Caco-2 (cell line): ENCODE data around the gene SERINC2. TPM values are rescaled to one million over a fixed set of nuclear protein-coding genes. Genes with fewer than 3 reads are reported as not detected.

Source experiments
- BruUV-seq: library from RNA; stranded (reverse); fragments of 400-500 nt; replicated peaks from 2 replicates; lab custom pipeline; 2021; lab: Mats Ljungman, UMichigan
- CTCF ChIA-PET: fragments of 300-600 bp; sonication (Branson Sonifier 250); formaldehyde crosslinking; loops from one replicate; lab custom pipeline; 2022; ENCODE audit warnings: antibody characterized with exemption; lab: Charles Lee
- POLR2A ChIA-PET: fragments of 300-600 bp; sonication (Branson Sonifier 250); formaldehyde crosslinking; loops from one replicate; lab custom pipeline; 2022; ENCODE audit warnings: antibody characterized with exemption; lab: Charles Lee
- DNase-seq, 2 experiments: peaks; one replicate each; pipeline versions ENCODE4 v3.0.0 to v3.0.0-alpha.2; 2020 to 2022
- H3K27me3 ChIP-seq: replicated peaks from 2 replicates; pipeline ENCODE4 v1.6.0; 2011; ENCODE audit warnings: low read length; ENCODE audit not compliant: control insufficient read depth, insufficient read depth
- H3K36me3 ChIP-seq: 2 replicates; pipeline ENCODE4 v1.5.1; 2011; ENCODE audit warnings: low read length; ENCODE audit not compliant: control insufficient read depth, insufficient read depth
- H3K4me1 ChIP-seq: fragments of 250-450 bp; sonication (Bioruptor Pico); 2 replicates; pipeline ENCODE4 v1.5.1; 2020; ENCODE audit warnings: mild to moderate bottlenecking
- H3K4me3 ChIP-seq: 2 replicates; pipeline ENCODE4 v1.5.1; 2011; ENCODE audit warnings: low read depth, mild to moderate bottlenecking, control low read depth, low read length
- H3K9me3 ChIP-seq: fragments of 250-450 bp; sonication (Bioruptor Pico); 2 replicates; pipeline ENCODE4 v1.5.1; 2020; ENCODE audit warnings: mild to moderate bottlenecking, moderate library complexity
- H3K27ac Mint-ChIP-seq: one replicate; pipeline ENCODE4 v1.8.0; 2022; ENCODE audit warnings: mixed read lengths; ENCODE audit not compliant: unreplicated experiment
- H3K27me3 Mint-ChIP-seq: one replicate; pipeline ENCODE4 v1.8.0; 2022; ENCODE audit warnings: mixed read lengths; ENCODE audit not compliant: insufficient read depth, unreplicated experiment
- H3K36me3 Mint-ChIP-seq: one replicate; pipeline ENCODE4 v1.8.0; 2022; ENCODE audit warnings: mild to moderate bottlenecking, mixed read lengths; ENCODE audit not compliant: insufficient read depth, unreplicated experiment
- H3K4me1 Mint-ChIP-seq: one replicate; pipeline ENCODE4 v1.8.0; 2022; ENCODE audit warnings: low read depth, mixed read lengths; ENCODE audit not compliant: unreplicated experiment
- H3K4me3 Mint-ChIP-seq: one replicate; pipeline ENCODE4 v1.8.0; 2022; ENCODE audit warnings: mild to moderate bottlenecking, moderate library complexity, mixed read lengths; ENCODE audit not compliant: unreplicated experiment
- H3K9me3 Mint-ChIP-seq: one replicate; pipeline ENCODE4 v1.8.0; 2022; ENCODE audit warnings: mixed read lengths; ENCODE audit not compliant: unreplicated experiment
- intact Hi-C: fragments of 100-400 bp; cut with micrococcal nuclease; formaldehyde crosslinking; loops from one replicate; pipeline ENCODE4 v1.10.0; 2022; ENCODE audit not compliant: unreplicated experiment
- total RNA-seq: library from RNA; stranded (reverse); gene quantifications from 2 replicates; pipeline ENCODE4 v1.2.3, GENCODE V29; 2022
- TF ChIP-seq, protein P1 (sequence below), 2 experiments: fragments of 200-600 bp in 1 of 2; IDR thresholded peaks; 1 replicate in 1 of 2; 2 replicates in 1 of 2; pipeline versions ENCODE4 v1.5.1 to v1.8.0; 2011 to 2022; ENCODE audit warnings: antibody characterized with exemption in 1 of 2, control low read depth in 1 of 2, inconsistent platforms in 1 of 2, low read depth in 1 of 2, low read length in 1 of 2, mild to moderate bottlenecking in 1 of 2, moderate library complexity in 1 of 2; ENCODE audit not compliant: insufficient read depth in 1 of 2, severe bottlenecking in 1 of 2, unreplicated experiment in 1 of 2

Gene SERINC2
- total RNA-seq, 1 experiment from 2014 or later, result 30.0 TPM

DNA sequence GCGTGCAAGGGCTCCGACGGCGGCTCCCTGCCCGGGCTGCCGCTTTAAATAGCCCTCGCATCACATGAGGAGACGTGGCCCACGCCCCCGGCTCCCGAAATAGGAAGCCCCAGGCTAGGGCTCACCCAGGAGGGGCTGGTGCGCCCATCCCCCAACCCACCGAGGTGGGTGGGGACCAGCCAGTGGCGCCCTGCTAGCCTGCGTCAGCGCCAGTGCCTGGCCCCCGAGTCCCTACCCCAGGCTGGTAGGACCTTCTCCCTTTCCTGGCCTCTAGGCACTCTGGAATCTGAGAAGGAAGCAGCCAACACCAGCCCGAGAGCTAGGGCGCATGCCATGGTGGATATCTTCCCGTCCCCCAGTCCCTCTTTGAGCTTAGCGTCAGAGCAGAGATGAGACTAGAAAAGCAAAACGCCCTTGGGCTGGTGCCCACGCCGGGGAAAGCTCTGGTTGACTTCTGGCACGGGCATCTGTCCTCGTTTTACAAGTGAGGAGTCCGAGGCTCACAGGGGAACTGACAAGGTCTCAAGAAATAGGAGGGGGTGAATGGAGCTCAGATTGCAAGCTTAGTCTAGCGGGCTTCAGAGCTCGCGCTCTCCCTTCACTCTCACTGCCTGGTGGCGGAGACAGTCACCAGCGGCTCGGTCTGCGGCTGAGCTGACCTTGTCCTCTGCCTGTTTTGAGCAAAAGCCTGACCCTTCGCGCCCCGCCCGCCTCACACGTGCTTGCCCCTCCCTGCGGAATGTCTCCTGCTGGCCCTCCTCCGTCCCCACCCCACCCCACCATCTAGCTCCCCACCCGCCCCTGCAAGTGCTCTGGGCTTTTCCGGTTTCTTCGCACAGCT lies 39.7 kb upstream of the SERINC2 start, which contains the start of gene FABP3:
Gene FABP3, minus strand, starts transcription at position 21 of the 841 bp plus-strand sequence. CDS start 62 bp downstream, outside the sequence.
- TF ChIP-seq, protein P1, sequence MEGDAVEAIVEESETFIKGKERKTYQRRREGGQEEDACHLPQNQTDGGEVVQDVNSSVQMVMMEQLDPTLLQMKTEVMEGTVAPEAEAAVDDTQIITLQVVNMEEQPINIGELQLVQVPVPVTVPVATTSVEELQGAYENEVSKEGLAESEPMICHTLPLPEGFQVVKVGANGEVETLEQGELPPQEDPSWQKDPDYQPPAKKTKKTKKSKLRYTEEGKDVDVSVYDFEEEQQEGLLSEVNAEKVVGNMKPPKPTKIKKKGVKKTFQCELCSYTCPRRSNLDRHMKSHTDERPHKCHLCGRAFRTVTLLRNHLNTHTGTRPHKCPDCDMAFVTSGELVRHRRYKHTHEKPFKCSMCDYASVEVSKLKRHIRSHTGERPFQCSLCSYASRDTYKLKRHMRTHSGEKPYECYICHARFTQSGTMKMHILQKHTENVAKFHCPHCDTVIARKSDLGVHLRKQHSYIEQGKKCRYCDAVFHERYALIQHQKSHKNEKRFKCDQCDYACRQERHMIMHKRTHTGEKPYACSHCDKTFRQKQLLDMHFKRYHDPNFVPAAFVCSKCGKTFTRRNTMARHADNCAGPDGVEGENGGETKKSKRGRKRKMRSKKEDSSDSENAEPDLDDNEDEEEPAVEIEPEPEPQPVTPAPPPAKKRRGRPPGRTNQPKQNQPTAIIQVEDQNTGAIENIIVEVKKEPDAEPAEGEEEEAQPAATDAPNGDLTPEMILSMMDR (IDR thresholded peaks at IDR 0.05; ENCODE audit: insufficient read depth in 1 of 2, low read depth in 1 of 2, low read length in 1 of 2, severe bottlenecking in 1 of 2, unreplicated experiment in 1 of 2), result peak in 1 of 2 experiments; percentile 10
- peak; percentile 87 to 92 for DNase-seq
- Mint-ChIP-seq H3K36me3 (peaks cover 6% of the 10 kb centered on the region), H3K27me3 (no peaks in the 10 kb centered on the region), H3K4me1 (peaks cover 18% of the 10 kb centered on the region), H3K27ac (peak within 1 kb of the TSS; percentile 93), H3K4me3 (peak within 1 kb of the TSS; percentile 74), H3K9me3 (no peaks in the 10 kb centered on the region)
- CTCF ChIA-PET, result interaction anchor here (0.6 to 1.8 kb wide), 8 partner anchors 11 to 189 kb away, joined by 3 to 25 read pairs (median 6); partner anchors contain the start of genes SNRNP40 and ZCCHC17
- Histone ChIP-seq H3K27me3 (no peaks in the 10 kb centered on the region), H3K9me3 (no peaks in the 10 kb centered on the region), H3K4me3 (peak within 1 kb of the TSS; percentile 28), H3K4me1 (peaks cover 33% of the 10 kb centered on the region), H3K36me3 (no peaks in the 10 kb centered on the region)
- BruUV-seq, result no TSS peak
- intact Hi-C loops, result loop anchor here (1.0 kb wide), 2 partner anchors 17 to 49 kb away; no protein-coding TSS in a partner anchor
- POLR2A ChIA-PET, result interaction anchor here (0.5 to 1.8 kb wide), 11 partner anchors 11 to 366 kb away, joined by 3 to 33 read pairs (median 6); partner anchors contain the start of genes SNRNP40 and ZCCHC17

- Histone ChIP-seq H3K4me3 (no peak overlapping the region), H3K9me3 (no peaks in the 10 kb centered on the region), H3K27me3 (no peaks in the 10 kb centered on the region), H3K36me3 (no peaks in the 10 kb centered on the region), H3K4me1 (peaks cover 33% of the 10 kb centered on the region)
- DNase-seq, result no peak
- H3K4me1 Mint-ChIP-seq, result peaks cover 18% of the 10 kb centered on the region
- peaks cover 10% of the 10 kb centered on the region for H3K36me3 Mint-ChIP-seq
- peak overlapping the region; percentile 93 for H3K27ac Mint-ChIP-seq
- H3K27me3 Mint-ChIP-seq, result no peaks in the 10 kb centered on the region
- intact Hi-C loops, result loop anchor here (1.0 kb wide), 2 partner anchors 16 to 48 kb away; no protein-coding TSS in a partner anchor
- peak overlapping the region; percentile 74 for H3K4me3 Mint-ChIP-seq
- BruUV-seq, result TSS peak; percentile 61
- H3K9me3 Mint-ChIP-seq, result no peaks in the 10 kb centered on the region
- TF ChIP-seq, protein P1 (IDR thresholded peaks at IDR 0.05; ENCODE audit: insufficient read depth in 1 of 2, low read depth in 1 of 2, low read length in 1 of 2, severe bottlenecking in 1 of 2, unreplicated experiment in 1 of 2), result no peak
- ChIA-PET POLR2A (interaction anchor here (0.5 to 1.8 kb wide), 11 partner anchors 10 to 367 kb away, joined by 3 to 33 read pairs (median 6); partner anchors contain the start of genes SNRNP40 and ZCCHC17), CTCF (interaction anchor here (0.6 to 1.8 kb wide), 8 partner anchors 10 to 190 kb away, joined by 3 to 25 read pairs (median 6); partner anchors contain the start of genes SNRNP40 and ZCCHC17)
These were observed 39.0 kb upstream of the SERINC2 start for GRCh38 chr1:31373897-31374486.
